Type B pancreatic cell (in vitro differentiated cells): ENCODE measurements around the gene TM4SF18. TPM values are rescaled to one million over a fixed set of nuclear protein-coding genes. Genes with fewer than 3 reads are reported as not detected.

ENCODE experiments used
- DNase-seq: peaks from one replicate; pipeline ENCODE4 v3.0.0; 2021; ENCODE audit warnings: mixed read lengths; ENCODE audit not compliant: unreplicated experiment; ENCODE audit errors: extremely low spot score
- H3K27ac Mint-ChIP-seq: 2 replicates; pipeline ENCODE4 v1.8.0; 2021; ENCODE audit warnings: mild to moderate bottlenecking, mixed read lengths
- H3K27me3 Mint-ChIP-seq: 2 replicates; pipeline ENCODE4 v1.8.0; 2021; ENCODE audit warnings: mixed read lengths
- H3K36me3 Mint-ChIP-seq: 2 replicates; pipeline ENCODE4 v1.8.0; 2021; ENCODE audit warnings: mixed read lengths
- H3K4me1 Mint-ChIP-seq: one replicate; pipeline ENCODE4 v1.8.0; 2021; ENCODE audit warnings: mixed read lengths; ENCODE audit not compliant: unreplicated experiment
- H3K4me3 Mint-ChIP-seq: 2 replicates; pipeline ENCODE4 v1.8.0; 2021; ENCODE audit warnings: mild to moderate bottlenecking, mixed read lengths
- H3K9me3 Mint-ChIP-seq: 2 replicates; pipeline ENCODE4 v1.8.0; 2021; ENCODE audit warnings: mixed read lengths
- total RNA-seq: library from RNA; stranded (reverse); gene quantifications from 2 replicates; pipeline ENCODE4 v1.2.1, GENCODE V29; 2021; ENCODE audit warnings: low replicate concordance
- TF ChIP-seq, protein P1 (sequence below): fragments of 200-600 bp; sonication (generic); conservative IDR thresholded peaks from 2 replicates; pipeline ENCODE4 v1.5.0; 2021; ENCODE audit warnings: antibody characterized with exemption, mild to moderate bottlenecking

The TM4SF18 gene
- total RNA-seq, 1 donor from 2014 or later, result not detected

DNA sequence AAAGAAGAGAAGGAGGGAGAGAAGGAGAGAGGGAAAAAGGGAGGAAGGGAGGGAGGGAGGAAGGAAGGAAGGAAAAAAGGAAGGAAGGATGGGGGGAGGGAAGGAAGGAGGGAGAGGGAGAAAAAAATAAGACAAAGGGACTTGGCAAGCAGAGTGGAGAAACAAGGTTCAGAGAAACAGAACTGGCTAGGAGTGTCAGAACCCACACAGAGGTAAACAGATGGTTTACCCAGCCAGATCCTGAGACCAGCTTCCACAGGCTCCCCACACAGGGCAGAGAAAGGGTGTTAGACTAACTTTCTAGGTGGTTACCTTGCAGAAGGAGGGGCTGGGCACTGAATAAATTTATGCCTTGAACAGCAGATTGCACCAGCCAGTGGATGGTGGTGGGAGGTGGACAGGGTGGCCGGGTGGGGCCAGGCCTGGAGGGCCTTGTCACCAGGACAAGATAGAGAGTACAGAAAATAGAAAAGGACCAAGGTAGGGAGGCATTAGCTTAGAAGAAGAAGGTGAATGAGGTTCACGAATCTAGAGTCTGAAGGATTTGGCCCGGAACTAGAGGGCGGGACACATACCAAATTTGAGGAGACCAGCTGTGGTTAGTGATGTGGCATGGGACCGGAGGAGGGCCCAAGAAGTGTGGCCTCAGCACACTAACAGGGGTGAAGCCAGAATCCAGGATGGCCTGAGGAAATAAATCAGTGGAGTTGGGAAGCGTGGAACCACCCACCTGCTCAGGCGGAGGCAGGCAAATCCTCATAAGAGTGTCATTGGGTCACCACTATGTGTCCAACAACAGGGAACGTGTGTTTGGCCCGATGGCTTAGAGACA is 45.3 kb upstream of the TM4SF18 start:
- H3K27ac Mint-ChIP-seq, result peak overlapping the region; percentile 86
- H3K27me3 Mint-ChIP-seq, result no peaks in the 10 kb centered on the region
- peaks cover 6% of the 10 kb centered on the region for H3K36me3 Mint-ChIP-seq
- H3K4me1 Mint-ChIP-seq, result peaks cover 25% of the 10 kb centered on the region
- no peak for DNase-seq
- H3K9me3 Mint-ChIP-seq, result peaks cover 6% of the 10 kb centered on the region
- peak overlapping the region; percentile 80 for H3K4me3 Mint-ChIP-seq
- TF ChIP-seq, protein P1, sequence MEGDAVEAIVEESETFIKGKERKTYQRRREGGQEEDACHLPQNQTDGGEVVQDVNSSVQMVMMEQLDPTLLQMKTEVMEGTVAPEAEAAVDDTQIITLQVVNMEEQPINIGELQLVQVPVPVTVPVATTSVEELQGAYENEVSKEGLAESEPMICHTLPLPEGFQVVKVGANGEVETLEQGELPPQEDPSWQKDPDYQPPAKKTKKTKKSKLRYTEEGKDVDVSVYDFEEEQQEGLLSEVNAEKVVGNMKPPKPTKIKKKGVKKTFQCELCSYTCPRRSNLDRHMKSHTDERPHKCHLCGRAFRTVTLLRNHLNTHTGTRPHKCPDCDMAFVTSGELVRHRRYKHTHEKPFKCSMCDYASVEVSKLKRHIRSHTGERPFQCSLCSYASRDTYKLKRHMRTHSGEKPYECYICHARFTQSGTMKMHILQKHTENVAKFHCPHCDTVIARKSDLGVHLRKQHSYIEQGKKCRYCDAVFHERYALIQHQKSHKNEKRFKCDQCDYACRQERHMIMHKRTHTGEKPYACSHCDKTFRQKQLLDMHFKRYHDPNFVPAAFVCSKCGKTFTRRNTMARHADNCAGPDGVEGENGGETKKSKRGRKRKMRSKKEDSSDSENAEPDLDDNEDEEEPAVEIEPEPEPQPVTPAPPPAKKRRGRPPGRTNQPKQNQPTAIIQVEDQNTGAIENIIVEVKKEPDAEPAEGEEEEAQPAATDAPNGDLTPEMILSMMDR, result no peak

GRCh38 chr3:149377408-149378364 is 44.2 kb upstream of the TM4SF18 start, which contains the start of gene TM4SF1:
Gene TM4SF1 (minus strand): TSS chr3:149377649. CDS start chr3:149377547, 102 bp downstream.
- Mint-ChIP-seq H3K4me3 (peak within 1 kb of the TSS; percentile 80), H3K27ac (peak within 1 kb of the TSS; percentile 86), H3K4me1 (peaks cover 29% of the 10 kb centered on the region), H3K27me3 (no peaks in the 10 kb centered on the region), H3K36me3 (peaks cover 8% of the 10 kb centered on the region), H3K9me3 (peaks cover 6% of the 10 kb centered on the region)
- TF ChIP-seq, protein P1, result no peak
- DNase-seq, result no peak

DNA sequence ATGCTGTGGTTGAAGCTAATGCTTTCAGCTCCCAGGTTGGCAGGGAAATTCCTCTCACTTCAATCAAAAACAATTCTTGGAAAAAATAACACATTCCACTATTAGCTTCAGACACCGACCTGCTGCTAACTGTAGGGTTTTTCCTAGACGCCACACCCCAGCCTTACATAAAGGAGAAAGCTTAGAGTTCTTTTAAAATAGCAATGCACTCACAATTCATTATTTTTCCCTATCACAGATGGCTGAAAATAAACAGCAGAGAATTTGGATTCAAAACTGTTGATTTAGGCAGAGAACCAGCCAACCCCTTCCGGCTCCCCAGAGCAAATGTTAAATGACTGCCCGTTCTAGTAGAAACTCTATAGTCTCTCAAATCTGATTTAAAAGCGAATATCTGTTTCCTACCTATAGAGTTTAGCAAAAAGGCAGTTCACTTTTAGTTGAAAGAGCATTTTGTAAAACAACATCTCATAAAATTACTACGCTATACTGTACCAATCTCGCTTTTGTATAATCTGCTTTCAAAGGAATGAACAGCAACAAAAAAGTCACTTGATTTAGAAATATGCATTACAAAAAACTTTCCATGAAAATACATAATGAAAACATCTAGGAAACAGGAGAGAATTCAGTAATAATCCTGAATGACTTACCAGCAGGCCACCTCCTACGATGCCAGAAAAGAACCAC is 43.4 kb upstream of the TM4SF18 start:
- no peak for DNase-seq
- peak overlapping the region; percentile 86 for H3K27ac Mint-ChIP-seq

GRCh38 chr3:149375501-149376196 is 42.2 kb upstream of the TM4SF18 start:
- no peaks in the 10 kb centered on the region for H3K27me3 Mint-ChIP-seq
- H3K9me3 Mint-ChIP-seq, result no peaks in the 10 kb centered on the region
- peak overlapping the region; percentile 48 for H3K4me3 Mint-ChIP-seq
- H3K27ac Mint-ChIP-seq, result no peak overlapping the region
- peaks cover 38% of the 10 kb centered on the region for H3K4me1 Mint-ChIP-seq
- H3K36me3 Mint-ChIP-seq, result peaks cover 3% of the 10 kb centered on the region
- DNase-seq, result no peak
- TF ChIP-seq, protein P1, result no peak

More for the DNA sequence above, 43.4 kb upstream of the TM4SF18 start:
- peak overlapping the region; percentile 80 for H3K4me3 Mint-ChIP-seq
- H3K27me3 Mint-ChIP-seq, result no peaks in the 10 kb centered on the region
- TF ChIP-seq, protein P1, result no peak
- peaks cover 29% of the 10 kb centered on the region for H3K4me1 Mint-ChIP-seq
- peaks cover 10% of the 10 kb centered on the region for H3K36me3 Mint-ChIP-seq
- H3K9me3 Mint-ChIP-seq, result peaks cover 6% of the 10 kb centered on the region
